Adipocyte (in vitro differentiated cells): ENCODE results near the gene NBPF1.
"Not testable (repeated sequence)": the region's sequence is repeated elsewhere in the genome, so short reads cannot be mapped to it uniquely, and the experiment has no call there.

ENCODE experiments used
- DNase-seq: peaks from one replicate; pipeline ENCODE4 v3.0.0-alpha.2; 2015; ENCODE audit warnings: low read depth
- H3K27me3 ChIP-seq: replicated peaks from 2 replicates; pipeline ENCODE4 v1.7.0; 2013; ENCODE audit warnings: mild to moderate bottlenecking, low read length, moderate library complexity; ENCODE audit not compliant: control insufficient read depth, insufficient read depth
- H3K36me3 ChIP-seq: 2 replicates; pipeline ENCODE4 v1.7.0; 2013; ENCODE audit warnings: low read length, mild to moderate bottlenecking, moderate library complexity; ENCODE audit not compliant: control insufficient read depth, insufficient read depth, severe bottlenecking
- H3K4me1 ChIP-seq: 2 replicates; pipeline ENCODE4 v1.7.0; 2013; ENCODE audit warnings: mild to moderate bottlenecking, low read length, moderate library complexity; ENCODE audit not compliant: control insufficient read depth, insufficient read depth
- H3K4me3 ChIP-seq: 2 replicates; pipeline ENCODE4 v1.7.0; 2013; ENCODE audit warnings: mild to moderate bottlenecking, low read length, moderate library complexity
- H3K9ac ChIP-seq: 2 replicates; pipeline ENCODE4 v1.7.0; 2013; ENCODE audit warnings: mild to moderate bottlenecking, low read length, moderate library complexity
- H3K9me3 ChIP-seq: 2 replicates; pipeline ENCODE4 v1.7.0; 2013; ENCODE audit warnings: mild to moderate bottlenecking, low read length, moderate library complexity; ENCODE audit not compliant: control insufficient read depth

NBPF1 gene

GRCh38 chr1:16545682-16546095 lies 67.7 kb downstream of the NBPF1 start:
- not testable (repeated sequence) for H3K4me3 ChIP-seq
- peak; percentile 61 for DNase-seq

GRCh38 chr1:16540421-16540893 lies 72.9 kb downstream of the NBPF1 start:
- not testable (repeated sequence) for H3K9me3 ChIP-seq, H3K27me3 ChIP-seq, H3K9ac ChIP-seq, H3K4me1 ChIP-seq, H3K36me3 ChIP-seq, H3K4me3 ChIP-seq, DNase-seq

More at GRCh38 chr1:16545682-16546095, 67.7 kb downstream of the NBPF1 start:
- not testable (repeated sequence) for H3K27me3 ChIP-seq, H3K9me3 ChIP-seq, H3K36me3 ChIP-seq, H3K9ac ChIP-seq, H3K4me1 ChIP-seq

GRCh38 chr1:16537528-16537927 lies 75.8 kb downstream of the NBPF1 start:
- DNase-seq, H3K9me3 ChIP-seq, H3K4me1 ChIP-seq, H3K4me3 ChIP-seq, H3K27me3 ChIP-seq, H3K9ac ChIP-seq, H3K36me3 ChIP-seq: not testable (repeated sequence)

- not testable (repeated sequence) for H3K9me3 ChIP-seq, H3K36me3 ChIP-seq, H3K4me1 ChIP-seq, H3K9ac ChIP-seq, H3K4me3 ChIP-seq, H3K27me3 ChIP-seq, DNase-seq
Measured at GRCh38 chr1:16536796-16537195, 76.6 kb downstream of the NBPF1 start.

GRCh38 chr1:16535898-16536297 lies 77.5 kb downstream of the NBPF1 start:
- not testable (repeated sequence) for H3K4me1 ChIP-seq, H3K9ac ChIP-seq, H3K27me3 ChIP-seq, H3K9me3 ChIP-seq, DNase-seq, H3K4me3 ChIP-seq, H3K36me3 ChIP-seq

GRCh38 chr1:16535487-16535886 lies 77.9 kb downstream of the NBPF1 start:
- not testable (repeated sequence) for H3K9ac ChIP-seq, H3K4me3 ChIP-seq, H3K9me3 ChIP-seq, H3K4me1 ChIP-seq, H3K36me3 ChIP-seq, DNase-seq, H3K27me3 ChIP-seq

- not testable (repeated sequence) for H3K36me3 ChIP-seq, H3K27me3 ChIP-seq, H3K4me1 ChIP-seq, H3K4me3 ChIP-seq, H3K9me3 ChIP-seq, H3K9ac ChIP-seq
- DNase-seq, result peak; percentile 47
Measured at GRCh38 chr1:16534829-16535456, 78.4 kb downstream of the NBPF1 start.

GRCh38 chr1:16534239-16534828 lies 79.0 kb downstream of the NBPF1 start:
- not testable (repeated sequence) for H3K9ac ChIP-seq, H3K9me3 ChIP-seq, H3K27me3 ChIP-seq, H3K4me3 ChIP-seq, H3K36me3 ChIP-seq, H3K4me1 ChIP-seq, DNase-seq

- not testable (repeated sequence) for H3K4me1 ChIP-seq, H3K27me3 ChIP-seq, H3K9me3 ChIP-seq, H3K4me3 ChIP-seq, H3K36me3 ChIP-seq, DNase-seq, H3K9ac ChIP-seq
Measured at GRCh38 chr1:16532235-16532991, 81.0 kb downstream of the NBPF1 start.

GRCh38 chr1:16528338-16528737 lies 85.0 kb downstream of the NBPF1 start:
- not testable (repeated sequence) for H3K4me3 ChIP-seq, H3K9me3 ChIP-seq, H3K36me3 ChIP-seq, DNase-seq, H3K9ac ChIP-seq, H3K4me1 ChIP-seq, H3K27me3 ChIP-seq

- not testable (repeated sequence) for H3K4me3 ChIP-seq, H3K36me3 ChIP-seq, DNase-seq, H3K9me3 ChIP-seq, H3K4me1 ChIP-seq, H3K9ac ChIP-seq
- H3K27me3 ChIP-seq, result peaks cover 22% of the 10 kb centered on the region
Measured at GRCh38 chr1:16525769-16526168, 87.6 kb downstream of the NBPF1 start.
